Measurements from ENCODE around the gene IL1RAPL1.
"Not testable (repeated sequence)": the region's sequence is repeated elsewhere in the genome, so short reads cannot be mapped to it uniquely, and the experiment has no call there.

IL1RAPL1 gene

DNA sequence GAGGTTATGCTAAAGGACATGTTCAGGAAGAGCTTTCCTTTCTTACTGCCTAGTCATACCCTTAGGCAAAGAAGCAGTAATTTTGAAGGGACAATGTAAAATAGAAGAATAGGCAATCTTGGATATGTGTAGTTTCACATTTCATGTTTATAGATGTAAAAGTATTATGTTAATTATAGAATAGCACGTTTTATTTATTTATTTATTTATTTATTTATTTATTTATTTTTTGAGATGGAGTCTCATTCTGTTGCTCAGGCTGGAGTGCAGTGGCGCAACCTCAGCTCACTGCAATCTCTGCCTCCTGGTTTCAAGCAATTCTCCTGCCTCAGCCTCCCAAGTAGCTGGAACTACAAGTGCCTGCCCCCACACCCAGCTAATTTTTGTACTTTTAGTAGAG, 535.6 kb downstream of the IL1RAPL1 start:
- not testable (repeated sequence) for DNase-seq (ENCODE audit: low spot score)

DNA sequence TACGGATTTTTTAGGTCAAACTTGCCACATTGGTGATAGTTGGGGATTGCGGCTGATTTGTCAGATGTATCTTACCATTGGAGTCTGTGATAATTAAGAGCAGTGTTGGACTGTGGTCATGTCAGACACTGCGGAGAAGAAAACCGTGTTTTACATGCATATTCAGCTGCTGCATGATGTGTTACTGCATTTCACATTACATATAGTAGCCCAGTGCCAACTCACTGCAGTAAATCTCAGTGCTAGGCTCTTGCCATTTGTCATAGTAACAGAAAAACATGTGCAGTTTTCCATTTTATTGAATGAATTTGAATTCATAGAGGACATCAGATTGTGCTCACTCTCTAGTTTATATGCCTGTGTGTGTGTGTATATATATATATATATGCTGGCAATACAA, 543.7 kb downstream of the IL1RAPL1 start:
- DNase-seq (ENCODE audit: low spot score), result no peak

DNA sequence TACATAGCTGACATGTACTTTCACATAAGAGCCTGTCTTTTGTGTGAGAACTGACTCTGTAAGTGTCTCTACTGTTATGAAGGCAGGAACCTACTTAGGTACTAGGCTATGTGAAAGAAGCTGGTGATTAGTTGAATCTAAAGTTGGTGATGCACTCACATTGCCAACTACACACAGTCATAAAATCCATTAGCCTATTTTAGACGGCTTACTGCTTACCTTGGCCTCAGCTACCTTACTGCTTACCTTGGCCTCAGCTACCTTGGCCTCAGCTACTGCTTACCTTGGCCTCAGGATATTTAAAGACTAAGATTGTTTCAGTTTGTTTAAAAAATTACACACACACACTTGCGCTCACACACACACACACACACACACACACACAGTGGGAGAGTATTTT, 549.7 kb downstream of the IL1RAPL1 start:
- DNase-seq (ENCODE audit: low spot score), result no peak

DNA sequence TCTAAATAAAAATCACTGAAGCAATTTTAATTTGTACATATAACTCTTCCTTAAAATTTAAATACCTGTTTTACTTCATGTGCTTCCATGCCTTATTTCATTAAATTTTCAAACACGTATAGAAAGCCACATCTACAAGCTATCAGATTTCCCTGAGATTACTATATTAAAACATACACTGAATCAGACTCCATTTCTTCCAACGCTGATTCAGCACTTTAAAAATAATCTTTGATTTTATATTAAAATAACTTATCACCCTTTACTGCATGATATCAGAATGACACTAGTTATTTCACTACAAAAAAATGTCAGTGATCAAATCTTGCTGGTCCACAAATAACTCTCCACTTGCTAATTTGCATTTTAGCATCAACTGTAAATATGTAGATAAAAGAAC, 550.8 kb downstream of the IL1RAPL1 start:
- DNase-seq (ENCODE audit: low spot score), result no peak

DNA sequence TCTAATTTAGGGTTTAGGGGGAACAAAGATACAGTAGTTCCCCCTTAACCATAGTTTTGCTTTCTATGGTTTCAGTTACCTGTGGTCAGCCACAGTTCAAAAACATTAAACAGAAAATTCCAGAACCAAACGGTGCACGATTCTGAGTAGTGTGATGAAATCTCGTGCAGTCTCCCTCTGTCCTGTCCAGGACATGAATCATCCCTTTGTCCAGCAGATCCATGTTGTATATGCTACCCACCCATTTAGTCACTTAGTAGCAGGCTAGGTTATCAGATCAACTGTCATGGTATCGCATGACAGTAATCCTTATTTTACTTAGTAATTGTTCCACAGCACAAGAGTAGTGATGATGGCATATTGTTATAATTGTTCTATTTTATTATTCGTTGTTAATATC, 556.1 kb downstream of the IL1RAPL1 start:
- no peak for DNase-seq (ENCODE audit: low spot score)

DNA sequence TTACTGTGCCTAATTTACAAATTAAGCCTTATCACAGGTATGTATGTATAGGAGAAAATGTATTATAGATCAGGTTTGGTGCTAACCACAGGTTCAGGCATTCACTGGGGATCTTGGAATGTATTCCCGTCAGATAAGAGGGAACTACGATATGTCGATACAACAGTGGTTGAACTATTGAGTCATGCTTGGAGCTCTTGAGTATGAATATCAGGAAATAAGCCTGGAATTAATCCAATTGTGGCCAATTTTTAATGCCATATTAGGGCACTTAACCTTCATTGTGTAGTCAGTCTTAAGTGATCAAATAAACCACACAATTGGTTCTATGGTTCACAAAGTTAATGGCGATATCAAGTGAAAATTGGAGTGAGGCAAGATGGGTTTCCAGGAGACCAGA, 556.5 kb downstream of the IL1RAPL1 start:
- no peak for DNase-seq (ENCODE audit: low spot score)

DNA sequence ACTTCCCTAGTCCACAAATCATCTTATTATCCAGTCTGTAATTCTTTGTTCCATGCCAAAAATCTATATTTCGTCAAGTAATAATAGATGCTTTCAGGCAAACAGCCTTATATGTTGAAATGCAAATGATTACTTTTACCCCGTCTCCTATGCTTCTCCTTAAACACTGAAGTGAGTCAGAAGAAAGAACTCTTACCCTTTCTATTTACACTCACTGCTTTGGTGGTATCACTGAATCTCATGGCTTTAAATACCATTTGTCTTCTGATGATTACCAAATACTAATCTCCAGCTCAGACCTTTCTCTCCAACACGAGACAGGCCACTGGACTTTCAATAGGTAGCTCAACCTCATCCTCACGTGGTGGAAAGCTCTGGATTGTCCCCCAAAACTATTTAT, 558.1 kb downstream of the IL1RAPL1 start:
- no peak for DNase-seq (ENCODE audit: low spot score)

DNA sequence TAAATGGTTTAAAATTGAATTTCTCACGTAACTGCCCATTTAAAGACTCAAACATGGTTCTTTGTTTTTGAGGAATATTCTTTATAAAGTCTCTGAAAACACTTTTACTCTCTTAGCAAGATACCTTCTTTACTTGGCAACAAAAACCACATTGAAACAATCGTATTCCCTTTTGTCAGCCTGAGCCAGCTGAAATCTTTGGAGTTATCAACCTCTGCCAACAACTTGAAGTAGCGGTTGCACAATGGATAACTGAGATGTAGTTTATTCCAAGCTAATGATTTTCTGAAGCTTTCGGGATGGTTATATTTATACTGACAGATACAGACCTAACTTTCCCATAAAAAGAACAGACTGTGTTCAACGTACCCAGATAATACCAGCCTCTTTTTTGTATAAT, 561.3 kb downstream of the IL1RAPL1 start:
- no peak for DNase-seq (ENCODE audit: low spot score)

DNA sequence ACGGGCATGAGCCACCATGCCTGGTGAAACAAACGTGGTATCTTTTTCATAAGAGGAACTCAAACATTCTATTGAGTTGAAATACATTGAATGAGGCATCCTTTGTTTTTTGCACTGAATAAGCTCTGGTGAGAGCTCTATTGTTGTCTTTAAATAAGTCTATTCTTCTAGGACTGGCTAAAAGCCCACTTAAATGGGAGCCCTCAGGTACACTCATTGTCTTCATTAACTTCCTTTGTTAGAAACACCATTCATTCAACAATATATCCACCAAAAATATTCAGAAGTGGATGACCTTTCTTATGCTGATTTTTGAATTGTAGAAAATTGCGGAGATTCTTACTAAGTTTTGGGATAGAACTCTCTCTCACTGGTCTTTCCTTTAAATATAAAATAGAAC, 568.0 kb downstream of the IL1RAPL1 start:
- no peak for DNase-seq (ENCODE audit: low spot score)

DNA sequence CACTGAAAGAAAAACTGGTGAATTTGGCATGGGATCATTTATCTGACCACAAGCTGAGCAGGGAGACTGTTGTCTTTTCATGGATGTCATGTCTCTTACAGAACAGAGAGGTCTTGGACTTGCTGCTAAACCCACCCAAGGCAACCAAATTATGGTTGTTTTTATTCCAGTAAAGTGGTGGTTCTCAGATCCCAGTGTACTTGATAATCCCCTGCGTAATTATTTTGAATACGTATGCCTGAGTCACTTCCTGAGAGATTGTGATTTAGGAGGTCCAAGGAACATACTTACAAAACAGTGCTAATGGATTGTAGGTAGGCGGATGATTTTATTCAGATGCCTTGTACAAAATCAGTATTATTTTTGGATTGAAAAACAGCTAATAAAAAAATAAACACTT, 585.6 kb downstream of the IL1RAPL1 start:
- DNase-seq (ENCODE audit: low spot score), result no peak

DNA sequence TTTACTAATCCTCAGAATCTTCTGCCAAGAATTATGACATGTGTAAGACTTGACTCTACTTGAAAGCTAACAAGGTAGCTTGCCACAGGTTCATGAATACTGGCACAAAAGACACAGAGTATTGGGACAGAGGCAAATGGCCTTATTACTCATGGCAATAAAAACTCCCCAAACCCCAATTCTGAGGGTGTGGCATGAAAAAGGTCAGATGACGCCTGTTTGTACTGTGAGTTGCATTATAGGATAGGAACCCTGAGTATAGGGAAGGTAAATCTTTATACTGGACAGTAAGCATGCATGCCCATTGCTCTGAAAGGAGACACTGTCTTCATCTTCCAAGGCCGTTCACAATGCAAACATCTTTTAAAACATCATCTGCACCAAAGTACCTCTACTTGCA, 600.0 kb downstream of the IL1RAPL1 start:
- no peak for DNase-seq (ENCODE audit: low spot score)

DNA sequence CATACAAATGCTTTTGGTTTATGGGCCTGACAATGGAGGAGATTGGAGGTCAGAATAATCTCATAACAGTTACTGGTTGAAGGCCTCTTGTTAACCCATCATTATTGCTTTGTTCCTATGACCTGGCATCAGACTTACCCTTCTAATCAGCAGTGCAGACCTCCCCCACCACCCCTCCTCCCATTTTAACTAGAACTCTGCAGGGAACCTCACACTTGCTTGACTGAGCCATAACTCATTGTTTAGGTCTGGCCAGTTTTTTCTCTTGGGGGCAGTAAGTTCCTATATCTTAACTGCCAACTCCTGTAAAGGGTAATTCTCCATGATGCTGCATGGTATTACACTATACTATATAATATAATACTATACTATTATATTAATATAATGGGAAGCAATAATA, 609.3 kb downstream of the IL1RAPL1 start:
- DNase-seq (ENCODE audit: low spot score), result no peak

DNA sequence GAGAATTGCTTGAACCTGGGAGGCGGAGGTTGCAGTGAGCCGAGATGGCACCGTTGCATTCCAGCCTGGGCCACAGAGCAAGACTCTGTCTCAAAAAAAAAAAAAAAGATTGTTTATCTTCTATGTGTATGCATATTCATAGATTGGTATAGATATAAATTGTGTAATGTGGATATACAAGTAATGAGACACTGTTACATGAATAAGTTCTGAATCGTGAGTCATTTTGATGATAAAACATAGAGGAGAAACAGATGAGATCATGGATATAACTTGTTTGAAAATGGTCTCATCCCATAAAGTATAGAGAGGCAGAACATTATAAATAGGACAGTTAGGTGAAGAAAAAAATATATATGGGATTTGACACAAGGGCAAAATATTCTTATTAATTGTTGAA, 628.0 kb downstream of the IL1RAPL1 start:
- DNase-seq (ENCODE audit: low spot score), result no peak

DNA sequence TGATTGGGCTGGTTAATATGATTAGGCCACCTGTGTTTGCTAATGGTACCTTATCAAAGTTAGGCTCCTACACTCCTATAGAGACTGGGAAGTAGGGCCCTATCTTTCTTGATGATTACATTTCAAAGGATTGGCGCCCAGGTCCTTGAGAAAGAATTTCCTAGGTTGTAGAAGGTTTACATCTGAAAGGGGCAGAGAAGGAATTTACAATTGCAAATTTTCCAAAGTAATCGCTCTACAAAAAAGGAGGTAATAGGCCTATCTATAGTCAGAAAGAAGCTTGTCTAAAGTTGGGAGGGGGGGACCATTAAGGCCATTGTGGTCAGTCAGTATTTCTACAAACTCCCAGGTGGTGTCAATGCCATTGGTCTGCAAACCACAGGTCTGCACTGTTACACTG, 638.4 kb downstream of the IL1RAPL1 start:
- DNase-seq (ENCODE audit: low spot score), result no peak

DNA sequence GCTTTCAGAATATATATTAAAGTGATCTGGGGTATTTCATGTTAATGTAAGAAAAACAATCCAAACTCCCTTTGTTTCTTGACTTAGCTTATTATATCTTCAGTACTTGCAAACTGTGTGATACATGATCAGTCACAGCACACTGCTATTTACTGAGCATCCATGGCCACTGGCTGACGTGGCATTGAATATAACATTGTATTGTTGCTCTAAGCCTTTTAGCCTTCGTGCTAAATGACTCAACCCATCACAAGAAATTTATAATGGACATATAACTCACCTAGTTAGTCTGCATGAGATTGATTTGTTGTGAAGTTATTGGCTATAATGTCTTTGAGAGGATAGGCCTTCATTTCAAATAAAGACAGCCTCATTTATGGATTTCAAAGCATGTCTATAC, 642.6 kb downstream of the IL1RAPL1 start:
- no peak for DNase-seq (ENCODE audit: low spot score)

DNA sequence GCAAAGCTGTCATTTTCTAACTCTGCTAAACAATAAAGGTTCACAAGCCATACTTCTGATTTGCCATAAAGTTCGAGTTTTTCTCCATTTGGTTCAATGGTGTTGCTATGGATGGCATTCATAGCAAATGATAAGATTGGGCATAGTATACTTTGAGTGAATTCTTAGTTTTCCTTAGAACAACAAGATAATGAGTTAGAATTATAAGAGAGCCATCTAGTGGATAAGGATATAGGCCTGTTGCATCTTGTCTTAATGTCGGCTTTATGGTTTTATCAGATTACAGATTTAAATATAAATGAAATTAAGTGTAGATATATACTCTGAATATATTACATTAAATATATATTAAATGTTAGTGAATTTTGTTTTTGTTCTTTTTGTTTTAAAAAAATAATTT, 644.6 kb downstream of the IL1RAPL1 start:
- DNase-seq (ENCODE audit: low spot score), result no peak

DNA sequence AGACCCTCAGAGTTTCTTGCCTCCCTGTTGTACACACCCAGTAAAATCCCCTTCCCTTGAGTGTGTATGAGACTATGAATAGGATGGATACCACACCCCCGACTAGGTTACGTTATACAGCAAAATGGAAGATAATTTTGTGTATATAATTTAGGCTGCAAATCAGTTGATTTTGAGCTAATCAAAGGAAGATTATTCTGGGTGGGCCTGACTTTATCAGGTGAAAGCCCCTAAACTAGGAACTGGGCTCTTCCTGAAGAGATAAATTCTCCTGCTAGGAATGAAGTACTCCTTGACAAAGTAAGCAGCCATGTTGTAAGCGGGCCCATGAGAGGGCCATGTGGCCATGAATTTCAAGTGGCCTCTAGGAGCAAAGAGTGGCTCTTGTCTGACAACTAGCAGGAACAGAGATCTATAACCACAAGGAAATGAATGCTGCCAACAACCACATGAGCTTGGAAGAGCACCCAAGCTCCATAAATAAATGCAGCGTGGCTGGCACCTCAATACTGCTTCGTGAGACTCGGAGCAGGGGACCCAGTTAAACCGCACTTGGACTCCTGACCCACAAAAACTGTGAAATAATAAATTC, 646.4 kb downstream of the IL1RAPL1 start:
- DNase-seq (ENCODE audit: low spot score), result no peak

DNA sequence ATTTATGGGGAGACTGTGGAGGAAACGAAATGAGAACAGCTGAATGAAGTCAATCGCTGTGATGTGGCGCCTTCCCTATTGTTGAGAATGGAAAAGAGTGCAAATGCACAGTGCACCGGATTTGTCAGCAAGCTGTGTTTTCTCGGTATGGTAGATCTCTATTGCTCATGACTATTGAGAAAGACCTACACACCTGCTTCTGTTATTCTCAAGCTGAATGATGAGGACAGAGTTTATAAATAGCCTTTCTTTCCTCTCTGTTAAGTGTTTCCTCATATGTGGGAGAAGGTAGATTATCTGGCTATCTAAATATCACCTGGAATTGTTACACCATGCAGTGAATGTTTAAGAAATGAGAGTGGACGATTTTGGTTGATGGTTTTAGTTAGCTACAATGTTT, 650.7 kb downstream of the IL1RAPL1 start:
- no peak for DNase-seq (ENCODE audit: low spot score)

DNA sequence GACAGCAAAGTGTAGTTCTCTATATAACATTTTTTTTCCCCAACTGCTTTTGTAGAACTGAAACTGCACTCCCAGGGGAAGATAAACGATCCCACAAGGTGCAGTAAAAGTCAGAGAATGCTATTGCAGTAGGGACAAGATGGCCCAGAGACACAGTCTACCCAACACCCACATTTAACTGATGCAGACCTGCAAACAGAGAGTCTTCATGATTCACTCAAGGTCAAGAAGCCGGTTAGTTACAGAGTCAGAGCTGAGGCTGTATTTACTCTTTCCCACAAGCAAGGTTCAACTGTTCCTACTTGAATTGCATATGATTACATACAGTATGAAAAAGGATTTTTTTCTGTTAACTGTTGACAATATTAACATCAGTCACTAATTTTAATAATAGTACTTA, 654.6 kb downstream of the IL1RAPL1 start:
- DNase-seq (ENCODE audit: low spot score), result no peak

DNA sequence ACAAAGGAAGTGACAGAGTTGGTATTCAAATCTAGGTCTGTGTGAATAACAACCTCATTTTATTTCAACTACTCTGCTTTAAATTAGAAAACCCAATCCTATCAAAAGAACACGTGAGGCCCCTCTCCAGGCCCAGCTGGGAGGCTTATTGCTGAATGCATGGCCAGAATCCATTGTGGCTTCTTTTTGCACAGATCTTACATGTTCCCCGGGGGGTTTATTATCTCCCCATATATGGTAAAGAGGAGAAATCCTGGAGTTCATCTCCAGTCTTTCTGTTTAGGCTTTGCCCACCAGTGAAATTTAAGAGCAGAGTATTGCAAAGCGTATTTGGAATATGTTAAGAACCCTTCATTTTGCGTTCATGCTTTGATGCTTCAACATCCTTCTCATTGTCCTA, 655.6 kb downstream of the IL1RAPL1 start:
- no peak for DNase-seq (ENCODE audit: low spot score)

DNA sequence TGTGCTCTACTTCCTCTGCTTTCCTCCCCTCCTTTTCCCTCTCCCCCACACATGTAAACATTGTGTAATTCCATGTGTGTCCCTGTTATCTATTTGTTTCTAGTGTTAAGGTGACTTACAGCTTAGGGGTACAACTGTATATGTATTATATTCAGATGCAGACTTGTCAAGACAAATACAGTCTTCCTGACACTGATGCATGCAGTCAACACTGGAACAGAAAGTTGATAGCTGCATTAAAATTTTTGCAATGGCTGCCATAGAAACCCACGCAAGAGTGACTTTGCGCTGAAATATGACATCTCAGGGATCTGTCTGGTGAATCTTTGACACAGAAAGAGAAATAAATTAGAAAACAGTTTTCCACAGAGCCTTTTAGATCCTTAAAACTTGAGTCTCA, 656.7 kb downstream of the IL1RAPL1 start:
- DNase-seq (ENCODE audit: low spot score), result no peak

DNA sequence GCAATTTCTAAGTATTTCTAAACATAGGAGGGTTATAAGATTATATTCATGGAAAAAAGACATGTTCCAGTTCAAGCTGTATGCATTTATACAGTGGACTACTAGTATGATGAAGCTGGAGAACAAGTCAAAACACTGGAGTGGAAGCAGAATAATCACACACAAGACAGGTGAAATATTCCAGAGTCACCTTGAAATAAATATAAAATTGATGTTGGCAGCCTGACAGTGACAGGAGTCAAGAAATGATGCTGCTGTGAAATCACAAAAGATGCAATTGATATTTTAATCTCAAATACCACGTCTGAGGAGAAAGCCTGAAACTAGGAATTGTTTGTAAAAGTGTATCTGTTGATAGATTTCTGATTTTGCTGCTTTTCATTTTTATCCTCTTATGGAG, 667.3 kb downstream of the IL1RAPL1 start:
- DNase-seq (ENCODE audit: low spot score), result no peak

DNA sequence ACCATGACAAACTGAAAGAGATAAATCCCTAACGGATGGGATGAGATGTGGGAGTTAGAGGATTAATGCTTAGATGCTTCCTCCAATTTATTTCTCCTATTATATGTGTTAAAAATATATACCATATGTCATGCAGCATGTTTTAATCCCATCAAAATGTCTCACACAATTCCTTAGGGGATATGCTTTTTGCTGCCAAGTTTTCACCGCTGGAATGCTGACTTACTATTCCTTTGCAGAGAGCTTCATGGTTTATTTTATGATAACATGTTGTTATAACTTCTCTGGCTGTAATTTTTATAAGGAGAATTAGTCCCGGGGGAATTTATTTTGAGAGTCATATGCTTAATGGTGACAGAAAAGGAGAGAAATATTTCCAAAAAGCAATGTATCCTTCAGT, 670.3 kb downstream of the IL1RAPL1 start:
- DNase-seq (ENCODE audit: low spot score), result no peak

DNA sequence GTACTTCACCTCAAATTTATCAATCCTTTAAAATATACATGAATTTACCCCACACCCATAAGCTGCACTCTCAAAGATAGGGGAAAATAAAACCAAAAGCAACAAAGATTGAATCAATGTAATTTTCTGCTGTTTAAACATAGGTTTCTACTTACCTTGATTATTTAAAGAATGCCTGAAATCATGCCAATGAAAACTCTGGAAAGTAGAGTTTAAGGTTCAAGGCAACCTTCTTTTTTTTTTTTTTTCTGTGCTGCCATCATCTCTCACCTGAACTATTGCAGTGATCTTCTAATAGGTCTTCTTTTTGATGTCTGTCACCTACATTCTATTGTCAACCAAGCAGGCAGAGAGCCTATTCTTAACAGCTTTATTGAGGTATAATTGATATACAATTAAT, 682.1 kb downstream of the IL1RAPL1 start:
- DNase-seq (ENCODE audit: low spot score), result no peak

DNA sequence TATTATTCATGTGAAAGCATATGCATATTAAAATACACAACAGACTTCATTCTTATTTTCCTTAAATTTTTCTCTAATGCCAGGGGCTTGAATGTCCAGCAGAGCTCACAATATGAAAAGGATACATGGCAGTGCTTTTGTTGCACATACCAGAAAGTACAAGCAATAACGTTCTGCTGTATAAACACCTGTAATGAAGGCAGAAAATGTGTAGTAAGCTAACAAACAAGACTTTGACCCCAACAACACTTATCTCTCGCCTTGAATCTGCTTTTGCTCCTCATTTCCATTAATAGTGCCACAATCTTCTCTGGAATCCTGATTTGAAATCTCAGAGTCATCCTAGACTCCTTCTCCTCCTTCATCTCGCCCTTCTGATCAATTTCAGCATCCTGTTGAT, 687.3 kb downstream of the IL1RAPL1 start:
- DNase-seq (ENCODE audit: low spot score), result no peak
